ENCODE data around the gene HOXC6.

GRCh38 chr12:54029529-54030441, 1.5 kb downstream of the HOXC6 start:
- no peak for TF ChIP-seq CTCF (IDR thresholded peaks at IDR 0.05)
- TF ChIP-seq EZH2phosphoT487 (IDR thresholded peaks at IDR 0.05): peak; percentile 78
